ENCODE results near the gene TBC1D7. TPM values are rescaled to one million over a fixed set of nuclear protein-coding genes. Genes with fewer than 3 reads are reported as not detected.

TBC1D7 gene
- polyA plus RNA-seq, 4 donors, result 10.7 to 23.5 (median 12.8) TPM

DNA sequence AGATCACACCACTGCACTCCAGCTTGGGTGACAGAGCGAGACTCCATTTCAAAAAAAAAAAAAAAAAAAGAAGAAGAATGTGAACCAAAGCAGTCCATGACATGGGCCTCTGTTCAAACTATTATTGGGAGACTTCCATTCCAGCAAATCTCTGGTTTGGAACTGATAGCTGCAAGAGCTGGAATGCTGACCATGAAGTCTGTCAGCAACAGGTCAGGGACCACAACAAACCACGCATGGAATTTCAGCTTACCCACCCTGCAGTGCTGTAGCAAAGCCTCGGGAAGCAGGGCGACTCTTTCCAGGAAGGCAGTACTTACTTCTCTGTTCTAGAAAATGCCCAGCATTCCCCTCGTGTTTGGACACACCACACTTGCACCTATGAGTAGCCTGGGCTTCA lies 34.1 kb upstream of the TBC1D7 start:
- no peak overlapping the region for H3K4me3 ChIP-seq (ENCODE audit: low read depth in 1 of 3, low read length in 3 of 3)
- no peaks in the 10 kb centered on the region for H3K4me1 ChIP-seq (ENCODE audit: control insufficient read depth in 3 of 3, insufficient read depth in 2 of 3, low read depth in 1 of 3, low read length in 2 of 3)
- no peak for DNase-seq
- no peaks in the 10 kb centered on the region for H3K9me3 ChIP-seq (ENCODE audit: control insufficient read depth in 2 of 2, insufficient read depth in 1 of 2, low read depth in 1 of 2, low read length in 1 of 2)
- no peak for FAIRE-seq
- H3K36me3 ChIP-seq (ENCODE audit: control insufficient read depth in 3 of 3, insufficient read depth in 2 of 3, low read depth in 1 of 3, low read length in 3 of 3), result peaks cover 0 to 9% (median 0%) of the 10 kb centered on the region in 3 donors
- H3K27me3 ChIP-seq (ENCODE audit: control insufficient read depth in 3 of 3, insufficient read depth in 3 of 3, low read length in 3 of 3), result peaks cover 0 to 5% (median 0%) of the 10 kb centered on the region in 3 donors
- 87 to 89% (median 89%) methylated on average over 4 to 5 of the region's 5 CpGs for WGBS, 3 donors
- H3K27ac ChIP-seq (ENCODE audit: low read depth in 1 of 3, low read length in 2 of 3), result no peak overlapping the region

DNA sequence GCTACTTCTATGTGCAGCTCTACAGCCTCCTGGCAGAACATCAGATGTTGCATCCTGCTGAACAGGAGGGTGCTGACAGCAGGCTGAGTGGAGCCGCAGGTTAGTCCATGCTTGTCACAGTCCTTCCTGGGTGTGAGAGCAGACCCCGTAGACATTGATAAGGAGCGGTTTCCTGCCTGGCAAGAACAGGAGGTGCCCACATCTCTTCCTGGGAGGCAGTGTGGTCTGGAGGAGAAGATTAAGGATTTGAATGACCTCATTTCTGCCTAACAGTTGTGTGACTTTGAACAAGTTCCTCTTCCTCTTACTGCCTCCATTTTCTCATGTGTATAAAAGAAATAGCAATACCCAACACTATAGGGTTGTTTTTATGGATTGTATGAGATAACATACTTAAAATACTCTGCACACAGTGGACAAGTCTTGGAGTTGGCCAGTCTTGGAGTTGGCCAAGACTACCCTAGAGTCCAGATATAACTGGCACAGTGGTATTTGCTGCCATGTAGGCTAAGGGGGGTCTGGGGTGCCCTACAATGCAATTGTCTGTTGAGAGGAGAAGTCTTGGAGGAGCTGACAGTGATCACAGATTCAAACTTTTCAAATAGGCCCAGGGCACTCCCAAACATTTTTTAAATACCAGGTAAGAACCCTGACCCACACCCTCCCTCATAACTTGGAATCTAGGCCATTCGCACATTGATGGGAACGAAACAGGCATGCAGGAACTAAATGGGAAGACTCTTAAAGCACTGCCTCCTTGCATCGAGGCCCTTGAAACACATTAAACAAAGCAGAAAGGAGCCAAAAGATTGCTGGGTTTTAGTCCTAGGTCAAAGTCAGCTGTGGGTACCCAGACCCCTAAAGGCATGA lies 32.6 kb upstream of the TBC1D7 start:
- H3K4me1 ChIP-seq (ENCODE audit: control insufficient read depth in 3 of 3, insufficient read depth in 2 of 3, low read depth in 1 of 3, low read length in 2 of 3), result no peaks in the 10 kb centered on the region
- peaks cover 0 to 9% (median 0%) of the 10 kb centered on the region in 3 donors for H3K36me3 ChIP-seq (ENCODE audit: control insufficient read depth in 3 of 3, insufficient read depth in 2 of 3, low read depth in 1 of 3, low read length in 3 of 3)
- no peak overlapping the region for H3K27ac ChIP-seq (ENCODE audit: low read depth in 1 of 3, low read length in 2 of 3)
- WGBS, 3 donors, result 81 to 89% (median 86%) methylated on average over 6 of the region's 6 CpGs
- no peak overlapping the region for H3K4me3 ChIP-seq (ENCODE audit: low read depth in 1 of 3, low read length in 3 of 3)
- DNase-seq (no peak), FAIRE-seq (no peak)
- no peaks in the 10 kb centered on the region for H3K9me3 ChIP-seq (ENCODE audit: control insufficient read depth in 2 of 2, insufficient read depth in 1 of 2, low read depth in 1 of 2, low read length in 1 of 2)
- H3K27me3 ChIP-seq (ENCODE audit: control insufficient read depth in 3 of 3, insufficient read depth in 3 of 3, low read length in 3 of 3), result peaks cover 0 to 5% (median 0%) of the 10 kb centered on the region in 3 donors

DNA sequence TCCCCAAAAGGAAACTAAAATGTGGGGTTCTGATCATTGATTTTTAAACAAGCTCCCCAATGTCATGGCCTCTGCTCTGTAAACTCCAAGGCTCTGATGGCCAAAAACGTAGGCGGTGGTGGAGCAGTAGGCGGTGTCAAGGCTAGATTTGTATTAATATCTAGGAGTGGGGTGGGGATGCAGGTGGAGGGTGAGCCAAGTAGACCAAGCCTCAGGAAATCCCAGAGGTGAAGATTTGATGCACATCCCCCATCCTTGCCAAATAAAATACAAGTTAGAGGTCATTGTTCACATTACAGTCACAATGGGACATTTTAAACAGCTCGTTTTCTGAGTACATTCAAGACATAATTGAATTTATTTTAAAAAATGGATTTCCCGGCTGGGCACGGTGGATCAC lies 30.9 kb upstream of the TBC1D7 start:
- H3K36me3 ChIP-seq (ENCODE audit: control insufficient read depth in 3 of 3, insufficient read depth in 2 of 3, low read depth in 1 of 3, low read length in 3 of 3), result peaks cover 0 to 1% (median 0%) of the 10 kb centered on the region in 3 donors
- H3K9me3 ChIP-seq (ENCODE audit: control insufficient read depth in 2 of 2, insufficient read depth in 1 of 2, low read depth in 1 of 2, low read length in 1 of 2), result no peaks in the 10 kb centered on the region
- 85 to 91% (median 91%) methylated on average over 6 of the region's 6 CpGs for WGBS, 3 donors
- no peak overlapping the region for H3K4me3 ChIP-seq (ENCODE audit: low read depth in 1 of 3, low read length in 3 of 3)
- no peak overlapping the region for H3K27ac ChIP-seq (ENCODE audit: low read depth in 1 of 3, low read length in 2 of 3)
- peaks cover 0 to 5% (median 0%) of the 10 kb centered on the region in 3 donors for H3K27me3 ChIP-seq (ENCODE audit: control insufficient read depth in 3 of 3, insufficient read depth in 3 of 3, low read length in 3 of 3)
- peaks cover 0 to 2% (median 0%) of the 10 kb centered on the region in 3 donors for H3K4me1 ChIP-seq (ENCODE audit: control insufficient read depth in 3 of 3, insufficient read depth in 2 of 3, low read depth in 1 of 3, low read length in 2 of 3)
- FAIRE-seq (no peak), DNase-seq (no peak)

DNA sequence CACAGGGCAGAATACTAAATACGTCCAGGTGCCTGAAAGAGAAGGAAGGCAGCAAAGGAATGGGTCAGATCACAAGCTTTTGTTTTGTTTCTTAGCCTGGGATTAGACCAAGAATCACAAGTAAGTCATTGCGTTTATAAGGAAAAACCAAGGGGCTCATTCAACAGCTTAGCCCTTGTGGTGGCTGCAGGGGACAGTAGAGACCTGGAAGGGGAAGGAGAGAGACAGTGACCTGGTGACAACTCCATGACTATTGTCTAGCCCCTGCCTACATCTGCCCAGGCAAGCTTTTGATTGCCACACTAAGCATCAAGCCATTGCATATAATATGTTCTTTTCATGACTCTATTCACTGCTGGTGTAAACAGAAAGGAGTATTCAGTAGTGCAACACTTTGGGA lies 30.2 kb upstream of the TBC1D7 start:
- Histone ChIP-seq H3K27ac (ENCODE audit: low read depth in 1 of 3, low read length in 2 of 3) (no peak overlapping the region), H3K36me3 (ENCODE audit: control insufficient read depth in 3 of 3, insufficient read depth in 2 of 3, low read depth in 1 of 3, low read length in 3 of 3) (no peaks in the 10 kb centered on the region), H3K4me3 (ENCODE audit: low read depth in 1 of 3, low read length in 3 of 3) (no peak overlapping the region), H3K4me1 (ENCODE audit: control insufficient read depth in 3 of 3, insufficient read depth in 2 of 3, low read depth in 1 of 3, low read length in 2 of 3) (peaks cover 0 to 3% (median 0%) of the 10 kb centered on the region in 3 donors), H3K9me3 (ENCODE audit: control insufficient read depth in 2 of 2, insufficient read depth in 1 of 2, low read depth in 1 of 2, low read length in 1 of 2) (no peaks in the 10 kb centered on the region), H3K27me3 (ENCODE audit: control insufficient read depth in 3 of 3, insufficient read depth in 3 of 3, low read length in 3 of 3) (peaks cover 0 to 5% (median 0%) of the 10 kb centered on the region in 3 donors)
- FAIRE-seq (no peak), DNase-seq (no peak)
- WGBS, 3 donors, result 91 to 96% (median 93%) methylated on average over 2 of the region's 2 CpGs

DNA sequence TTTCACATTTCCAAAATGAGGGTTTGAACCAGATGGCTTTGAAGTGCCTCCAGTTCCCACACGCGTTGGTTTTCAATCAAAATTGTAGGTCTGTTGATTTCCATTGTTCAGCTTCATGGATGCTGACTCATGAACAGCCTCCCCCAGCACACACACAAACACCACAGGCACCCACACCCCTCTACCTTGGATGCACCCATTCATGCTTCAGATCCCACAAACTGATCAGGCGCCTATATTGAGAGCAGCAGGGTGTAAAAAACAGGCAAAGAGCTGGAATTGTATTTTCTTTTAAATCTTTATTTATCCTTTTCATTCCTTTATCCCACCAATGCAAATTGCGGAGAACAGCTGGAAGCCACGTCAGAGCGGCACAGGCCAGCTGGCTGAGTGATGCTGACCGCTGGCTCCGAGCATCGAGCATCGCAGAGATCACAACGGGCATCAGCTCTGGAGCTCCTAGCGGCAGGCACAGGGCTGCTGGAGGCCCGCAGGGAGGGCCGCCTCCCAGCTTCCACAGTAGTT lies 29.3 kb upstream of the TBC1D7 start:
- no peak for FAIRE-seq
- 75 to 84% (median 77%) methylated on average over 14 of the region's 14 CpGs for WGBS, 3 donors

DNA sequence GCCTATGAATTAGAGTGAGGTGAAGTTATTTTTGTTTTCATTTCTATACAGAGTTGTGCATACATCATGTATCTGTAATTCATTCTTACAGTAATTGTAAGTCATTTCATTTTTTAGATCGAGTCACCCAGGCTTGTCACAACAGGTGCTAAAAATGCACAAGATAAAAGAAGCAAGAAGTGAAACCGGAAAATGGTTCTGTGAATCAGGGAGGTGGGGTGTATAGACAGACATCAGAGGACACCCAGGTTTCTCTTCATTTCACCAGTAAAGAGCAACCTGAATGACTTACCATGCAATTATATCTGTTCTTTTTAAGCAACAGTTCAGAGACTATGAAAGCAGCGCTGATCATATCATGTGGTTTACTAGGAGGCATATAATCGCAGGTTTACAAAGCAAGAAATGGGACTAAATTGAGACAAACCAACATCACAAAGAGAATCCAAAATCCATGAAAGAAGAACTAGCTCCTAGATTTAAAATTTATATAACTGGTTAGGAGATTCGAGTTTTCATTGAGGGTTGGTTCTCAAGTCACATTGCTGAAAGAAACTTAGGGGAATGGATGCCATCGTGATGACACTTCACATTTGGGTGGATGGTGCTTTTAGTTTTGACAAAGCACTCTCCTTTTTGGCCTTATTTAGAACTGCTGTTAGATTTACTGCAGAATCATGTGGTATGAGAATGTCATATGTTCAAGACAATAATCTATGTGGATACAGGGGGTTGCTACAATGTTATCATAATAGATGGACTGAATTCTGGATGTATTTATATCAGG lies 27.9 kb upstream of the TBC1D7 start:
- FAIRE-seq (no peak), DNase-seq (peak in 1 of 2 donors; percentile 36)
- H3K4me3 ChIP-seq (ENCODE audit: low read depth in 1 of 3, low read length in 3 of 3), result no peak overlapping the region
- H3K36me3 ChIP-seq (ENCODE audit: control insufficient read depth in 3 of 3, insufficient read depth in 2 of 3, low read depth in 1 of 3, low read length in 3 of 3), result no peaks in the 10 kb centered on the region
- peaks cover 0 to 4% of the 10 kb centered on the region in 2 donors for H3K9me3 ChIP-seq (ENCODE audit: control insufficient read depth in 2 of 2, insufficient read depth in 1 of 2, low read depth in 1 of 2, low read length in 1 of 2)
- H3K27ac ChIP-seq (ENCODE audit: low read depth in 1 of 3, low read length in 2 of 3), result peak overlapping the region in 1 of 3 donors; percentile 66
- peaks cover 0 to 3% (median 0%) of the 10 kb centered on the region in 3 donors for H3K4me1 ChIP-seq (ENCODE audit: control insufficient read depth in 3 of 3, insufficient read depth in 2 of 3, low read depth in 1 of 3, low read length in 2 of 3)
- WGBS, 3 donors, result 63 to 70% (median 69%) methylated on average over 6 of the region's 6 CpGs
- peaks cover 0 to 7% (median 0%) of the 10 kb centered on the region in 3 donors for H3K27me3 ChIP-seq (ENCODE audit: control insufficient read depth in 3 of 3, insufficient read depth in 3 of 3, low read length in 3 of 3)

More for the DNA sequence above, 29.3 kb upstream of the TBC1D7 start:
- H3K36me3 ChIP-seq (ENCODE audit: control insufficient read depth in 3 of 3, insufficient read depth in 2 of 3, low read depth in 1 of 3, low read length in 3 of 3), result no peaks in the 10 kb centered on the region
- no peak overlapping the region for H3K27ac ChIP-seq (ENCODE audit: low read depth in 1 of 3, low read length in 2 of 3)
- no peak overlapping the region for H3K4me3 ChIP-seq (ENCODE audit: low read depth in 1 of 3, low read length in 3 of 3)
- DNase-seq, result no peak
- peaks cover 0 to 7% (median 0%) of the 10 kb centered on the region in 3 donors for H3K27me3 ChIP-seq (ENCODE audit: control insufficient read depth in 3 of 3, insufficient read depth in 3 of 3, low read length in 3 of 3)
- peaks cover 0 to 3% (median 0%) of the 10 kb centered on the region in 3 donors for H3K4me1 ChIP-seq (ENCODE audit: control insufficient read depth in 3 of 3, insufficient read depth in 2 of 3, low read depth in 1 of 3, low read length in 2 of 3)
- H3K9me3 ChIP-seq (ENCODE audit: control insufficient read depth in 2 of 2, insufficient read depth in 1 of 2, low read depth in 1 of 2, low read length in 1 of 2), result peaks cover 0 to under 1% of the 10 kb centered on the region in 2 donors

DNA sequence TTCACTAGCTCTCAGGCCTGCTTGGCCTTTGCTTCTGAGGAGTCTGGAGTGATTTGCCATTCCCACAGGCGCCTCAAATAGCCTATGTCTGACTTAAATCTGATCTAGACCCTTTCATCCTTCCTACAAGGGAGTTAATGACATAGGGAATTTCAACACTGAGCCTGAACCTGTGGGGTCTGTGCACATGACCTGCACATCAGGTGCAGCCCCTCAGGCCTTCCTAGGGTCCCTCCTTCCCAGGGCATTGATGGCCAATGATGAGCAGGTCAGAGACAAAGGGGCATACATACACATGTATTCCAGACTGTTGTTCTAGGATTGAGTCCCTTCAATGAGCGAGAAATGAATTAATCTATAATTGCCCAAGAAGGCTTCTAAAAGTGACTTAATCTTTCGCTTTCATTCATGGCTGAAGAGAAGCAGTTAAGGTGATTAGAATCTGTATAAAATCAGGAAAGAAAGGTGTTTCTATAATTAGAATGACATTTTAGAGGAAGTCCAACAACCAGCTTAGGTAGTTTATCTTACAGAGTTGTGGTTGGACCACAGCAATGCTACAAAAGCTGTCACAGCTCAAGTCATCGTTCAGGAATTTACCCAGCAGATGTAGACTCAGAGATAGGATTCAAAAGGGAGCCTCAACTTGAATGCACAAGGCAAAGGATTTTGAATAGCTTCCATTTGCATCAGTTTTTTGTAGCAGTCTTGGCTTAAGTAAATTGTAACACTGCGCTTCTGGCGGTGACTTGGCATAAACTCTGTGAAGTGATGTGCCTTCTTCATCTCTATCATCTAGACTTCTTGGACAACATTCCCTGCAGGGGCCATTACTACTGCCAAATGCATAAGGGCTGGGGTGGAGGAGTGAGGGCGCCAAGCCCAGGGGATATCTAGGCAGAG lies 27.0 kb upstream of the TBC1D7 start:
- no peak overlapping the region for H3K4me3 ChIP-seq (ENCODE audit: low read depth in 1 of 3, low read length in 3 of 3)
- FAIRE-seq (no peak), DNase-seq (peak in 1 of 2 donors; percentile 23)

More for the DNA sequence above, 27.0 kb upstream of the TBC1D7 start:
- Histone ChIP-seq H3K27me3 (ENCODE audit: control insufficient read depth in 3 of 3, insufficient read depth in 3 of 3, low read length in 3 of 3) (peaks cover 0 to 7% (median 0%) of the 10 kb centered on the region in 3 donors), H3K9me3 (ENCODE audit: control insufficient read depth in 2 of 2, insufficient read depth in 1 of 2, low read depth in 1 of 2, low read length in 1 of 2) (peaks cover 0 to 4% of the 10 kb centered on the region in 2 donors), H3K27ac (ENCODE audit: low read depth in 1 of 3, low read length in 2 of 3) (peak overlapping the region in 2 of 3 donors; percentile 33 to 68), H3K36me3 (ENCODE audit: control insufficient read depth in 3 of 3, insufficient read depth in 2 of 3, low read depth in 1 of 3, low read length in 3 of 3) (no peaks in the 10 kb centered on the region), H3K4me1 (ENCODE audit: control insufficient read depth in 3 of 3, insufficient read depth in 2 of 3, low read depth in 1 of 3, low read length in 2 of 3) (peaks cover 0 to 3% (median 0%) of the 10 kb centered on the region in 3 donors)
- 63 to 81% (median 68%) methylated on average over 7 of the region's 7 CpGs for WGBS, 3 donors
